Tibial nerve (tissue), 4 donors: ENCODE results near the gene ZNF699.

ENCODE experiments used
- EP300 ChIP-seq, 2 donors: sonication (generic); formaldehyde crosslinking; IDR thresholded peaks; one replicate each; pipeline ENCODE4 v1.6.1; 2017; ENCODE audit warnings: antibody characterized with exemption in 2 of 2, mild to moderate bottlenecking in 1 of 2
- POLR2A ChIP-seq, 2 donors: fragments of 450-650 bp; IDR thresholded peaks; one replicate each; pipeline ENCODE4 v1.6.1; 2017; ENCODE audit warnings: antibody characterized with exemption in 2 of 2, mild to moderate bottlenecking in 2 of 2, moderate library complexity in 2 of 2
- TF ChIP-seq, protein P1 (sequence below), 5 experiments: fragments of 200-600 bp in 3 of 5; fragments of 450-650 bp in 2 of 5; sonication (generic) in 3 of 5; IDR thresholded peaks; one replicate each; pipeline ENCODE4 v1.5.1; 2016 to 2019; ENCODE audit warnings: antibody characterized with exemption in 5 of 5, mild to moderate bottlenecking in 3 of 5, moderate library complexity in 2 of 5

GRCh38 chr19:9308091-9308770 lies 1.4 kb downstream of the ZNF699 start:
- TF ChIP-seq POLR2A (IDR thresholded peaks at IDR 0.05) = no peak
- TF ChIP-seq, protein P1, sequence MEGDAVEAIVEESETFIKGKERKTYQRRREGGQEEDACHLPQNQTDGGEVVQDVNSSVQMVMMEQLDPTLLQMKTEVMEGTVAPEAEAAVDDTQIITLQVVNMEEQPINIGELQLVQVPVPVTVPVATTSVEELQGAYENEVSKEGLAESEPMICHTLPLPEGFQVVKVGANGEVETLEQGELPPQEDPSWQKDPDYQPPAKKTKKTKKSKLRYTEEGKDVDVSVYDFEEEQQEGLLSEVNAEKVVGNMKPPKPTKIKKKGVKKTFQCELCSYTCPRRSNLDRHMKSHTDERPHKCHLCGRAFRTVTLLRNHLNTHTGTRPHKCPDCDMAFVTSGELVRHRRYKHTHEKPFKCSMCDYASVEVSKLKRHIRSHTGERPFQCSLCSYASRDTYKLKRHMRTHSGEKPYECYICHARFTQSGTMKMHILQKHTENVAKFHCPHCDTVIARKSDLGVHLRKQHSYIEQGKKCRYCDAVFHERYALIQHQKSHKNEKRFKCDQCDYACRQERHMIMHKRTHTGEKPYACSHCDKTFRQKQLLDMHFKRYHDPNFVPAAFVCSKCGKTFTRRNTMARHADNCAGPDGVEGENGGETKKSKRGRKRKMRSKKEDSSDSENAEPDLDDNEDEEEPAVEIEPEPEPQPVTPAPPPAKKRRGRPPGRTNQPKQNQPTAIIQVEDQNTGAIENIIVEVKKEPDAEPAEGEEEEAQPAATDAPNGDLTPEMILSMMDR (IDR thresholded peaks at IDR 0.05) = no peak
- TF ChIP-seq EP300 (IDR thresholded peaks at IDR 0.05) = no peak
